ENCODE results near the gene CPEB3. TPM values are rescaled to one million over a fixed set of nuclear protein-coding genes. Genes with fewer than 3 reads are reported as not detected.

The CPEB3 gene
- total and polyA plus RNA-seq, 2 donors (not counting 3 experiments of a cell fraction or from before 2014, with no cell fraction given) = 0.80 to 2.2 TPM

DNA sequence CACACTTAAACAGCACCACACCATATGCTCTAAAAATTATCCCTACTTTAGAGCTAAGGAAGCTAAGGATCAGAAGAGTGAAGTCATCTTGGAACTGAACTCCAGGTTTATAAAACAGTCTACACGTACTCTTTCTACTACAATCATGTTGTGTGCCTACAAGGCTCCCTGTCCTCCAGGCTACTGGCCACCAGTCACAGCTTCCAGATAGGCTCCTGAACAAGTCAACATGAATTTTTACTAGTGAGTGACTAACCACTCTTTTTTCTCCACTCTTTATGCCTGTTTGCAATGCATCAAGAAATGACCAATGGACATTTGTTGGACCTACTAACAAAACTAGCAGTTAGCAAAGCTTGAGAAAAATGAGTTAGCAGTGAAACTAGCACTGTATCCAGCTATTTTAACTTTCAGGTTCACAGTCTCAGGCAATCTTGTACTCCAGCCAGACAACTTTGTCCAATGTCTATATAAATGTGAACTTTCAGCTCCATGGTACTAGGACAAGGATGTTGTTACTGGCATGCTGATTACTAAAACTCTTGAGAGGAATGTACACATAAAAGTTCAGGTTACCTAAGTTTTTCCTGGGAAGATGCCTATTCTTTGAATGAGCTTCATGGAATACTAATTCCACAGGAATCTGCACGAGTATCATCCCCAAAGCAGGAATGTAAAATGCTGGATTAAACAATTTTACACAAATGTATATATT, 187.3 kb downstream of the CPEB3 start:
- no peaks in the 10 kb centered on the region for H3K4me1 ChIP-seq (ENCODE audit: control insufficient read depth, extremely low read depth, insufficient read depth, low read length)
- no peak overlapping the region for H3K4me2 ChIP-seq (ENCODE audit: insufficient read depth, low read length)
- dilution Hi-C loops (cut with MboI; ENCODE audit: extremely low pct_ligation_motif_present, low sequenced_read_pairs) (no loop called here), intact Hi-C loops (cut with micrococcal nuclease) (no loop called here)
- no peak for TF ChIP-seq FOS (IDR thresholded peaks at IDR 0.05; ENCODE audit: borderline replicate concordance, insufficient read depth, low read length)
- no peak for TF ChIP-seq JUN (IDR thresholded peaks at IDR 0.05; ENCODE audit: borderline replicate concordance, insufficient read depth, insufficient read length, low read depth)
- TF ChIP-seq POLR2A (IDR thresholded peaks at IDR 0.05; ENCODE audit: low read depth, low read length) = no peak
- no peak overlapping the region for H3K4me3 ChIP-seq (replicated peaks in 1 of 3; ENCODE audit: insufficient read depth in 1 of 3, low read depth in 1 of 3, low read length in 3 of 3)
- ChIA-PET CTCF (interaction anchor here (1.3 kb wide), 2 partner anchors 16 to 331 kb away, joined by 3 read pairs; no protein-coding TSS in a partner anchor), POLR2A (no interaction called here)
- no peaks in the 10 kb centered on the region for H3K9me1 ChIP-seq (replicated peaks; ENCODE audit: control insufficient read depth, extremely low read depth, insufficient read depth, low read length)
- no peak overlapping the region for H3K27ac ChIP-seq (ENCODE audit: insufficient read depth, low read depth, low read length)
- H3K9me3 ChIP-seq (replicated peaks; ENCODE audit: control insufficient read depth, insufficient read depth, low read length) = no peaks in the 10 kb centered on the region
- BruUV-seq (replicated peaks) = no TSS peak
- H3K9ac ChIP-seq (replicated peaks; ENCODE audit: extremely low read depth, insufficient read depth, low read length) = no peak overlapping the region
- DNase-seq (ENCODE audit: low read depth, low spot score) = no peak
- no peak overlapping the region for H2AFZ ChIP-seq (ENCODE audit: low read depth, low read length)
- H3K36me3 ChIP-seq (ENCODE audit: control insufficient read depth in 2 of 2, extremely low read depth in 1 of 2, insufficient read depth in 2 of 2, low read length in 2 of 2) = no peaks in the 10 kb centered on the region
- FAIRE-seq = no peak
- H4K20me1 ChIP-seq (replicated peaks; ENCODE audit: control insufficient read depth, extremely low read depth, insufficient read depth, low read length) = no peaks in the 10 kb centered on the region
- H3K79me2 ChIP-seq (ENCODE audit: control insufficient read depth, insufficient read depth, low read length) = no peaks in the 10 kb centered on the region
- H3K27me3 ChIP-seq (ENCODE audit: control insufficient read depth in 2 of 2, insufficient read depth in 2 of 2, low read length in 2 of 2) = no peaks in the 10 kb centered on the region

DNA sequence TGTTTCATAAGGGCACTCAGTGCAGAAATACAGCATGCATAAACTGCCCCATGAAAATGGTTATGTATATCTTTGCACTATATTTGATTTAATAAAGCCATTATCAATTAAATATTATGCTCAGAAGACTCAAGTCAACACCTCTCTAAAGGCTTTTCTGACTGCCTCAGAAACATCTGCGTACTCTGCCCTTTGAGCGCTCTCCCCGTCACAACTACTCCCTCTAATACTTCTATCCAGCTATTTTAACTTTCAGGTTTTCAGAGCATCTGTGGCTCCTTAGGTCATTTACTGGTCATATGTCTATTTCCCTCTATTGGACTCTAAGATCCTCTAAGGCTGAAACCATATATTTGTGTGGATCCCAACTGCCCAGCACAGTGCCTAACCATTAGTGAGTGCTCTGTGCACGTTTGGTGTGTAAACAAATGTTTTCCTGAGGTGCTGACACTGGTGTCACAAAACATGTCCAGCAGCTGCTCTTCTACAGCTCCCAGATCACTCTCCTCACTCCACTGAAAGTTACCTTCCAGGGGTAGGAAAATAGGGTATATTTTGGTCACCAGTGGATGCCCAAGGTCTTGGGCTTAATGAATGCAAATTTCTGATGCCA, 188.2 kb downstream of the CPEB3 start:
- H3K9ac ChIP-seq (replicated peaks; ENCODE audit: extremely low read depth, insufficient read depth, low read length) = no peak overlapping the region
- ChIA-PET CTCF (interaction anchor here (0.8 to 1.3 kb wide), 3 partner anchors 15 to 332 kb away, joined by 3 read pairs; no protein-coding TSS in a partner anchor), POLR2A (no interaction called here)
- dilution Hi-C loops (cut with MboI; ENCODE audit: extremely low pct_ligation_motif_present, low sequenced_read_pairs) = no loop called here
- H3K36me3 ChIP-seq (ENCODE audit: control insufficient read depth in 2 of 2, extremely low read depth in 1 of 2, insufficient read depth in 2 of 2, low read length in 2 of 2) = no peaks in the 10 kb centered on the region
- no peaks in the 10 kb centered on the region for H3K27me3 ChIP-seq (ENCODE audit: control insufficient read depth in 2 of 2, insufficient read depth in 2 of 2, low read length in 2 of 2)
- no peak overlapping the region for H2AFZ ChIP-seq (ENCODE audit: low read depth, low read length)
- FAIRE-seq (no peak), DNase-seq (ENCODE audit: low read depth, low spot score) (no peak)
- no peaks in the 10 kb centered on the region for H3K79me2 ChIP-seq (ENCODE audit: control insufficient read depth, insufficient read depth, low read length)
- H4K20me1 ChIP-seq (replicated peaks; ENCODE audit: control insufficient read depth, extremely low read depth, insufficient read depth, low read length) = no peaks in the 10 kb centered on the region
- intact Hi-C loops (cut with micrococcal nuclease) = no loop called here
- no peak overlapping the region for H3K4me3 ChIP-seq (replicated peaks in 1 of 3; ENCODE audit: insufficient read depth in 1 of 3, low read depth in 1 of 3, low read length in 3 of 3)
- no peaks in the 10 kb centered on the region for H3K9me3 ChIP-seq (replicated peaks; ENCODE audit: control insufficient read depth, insufficient read depth, low read length)
- no peaks in the 10 kb centered on the region for H3K4me1 ChIP-seq (ENCODE audit: control insufficient read depth, extremely low read depth, insufficient read depth, low read length)
- no TSS peak for BruUV-seq (replicated peaks)
- no peaks in the 10 kb centered on the region for H3K9me1 ChIP-seq (replicated peaks; ENCODE audit: control insufficient read depth, extremely low read depth, insufficient read depth, low read length)
- H3K27ac ChIP-seq (ENCODE audit: insufficient read depth, low read depth, low read length) = no peak overlapping the region
- TF ChIP-seq POLR2A (IDR thresholded peaks at IDR 0.05; ENCODE audit: low read depth, low read length) = no peak
- TF ChIP-seq, protein P1, sequence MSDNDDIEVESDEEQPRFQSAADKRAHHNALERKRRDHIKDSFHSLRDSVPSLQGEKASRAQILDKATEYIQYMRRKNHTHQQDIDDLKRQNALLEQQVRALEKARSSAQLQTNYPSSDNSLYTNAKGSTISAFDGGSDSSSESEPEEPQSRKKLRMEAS (IDR thresholded peaks at IDR 0.05; ENCODE audit: insufficient read depth, insufficient read length) = no peak
- TF ChIP-seq FOS (IDR thresholded peaks at IDR 0.05; ENCODE audit: borderline replicate concordance, insufficient read depth, low read length) = no peak
- TF ChIP-seq JUN (IDR thresholded peaks at IDR 0.05; ENCODE audit: borderline replicate concordance, insufficient read depth, insufficient read length, low read depth) = no peak
- TF ChIP-seq EZH2 (IDR thresholded peaks at IDR 0.05; ENCODE audit: borderline replicate concordance, low read depth, low read length, severe bottlenecking) = no peak
- TF ChIP-seq MYC (IDR thresholded peaks at IDR 0.05; ENCODE audit: low read depth, low read length) = no peak
- no peak for TF ChIP-seq GATA2 (IDR thresholded peaks at IDR 0.05; ENCODE audit: insufficient read depth, insufficient read length, low read depth, low read length)
- TF ChIP-seq POLR2AphosphoS5 (IDR thresholded peaks at IDR 0.05; ENCODE audit: insufficient read depth, low read depth, low read length) = no peak
- TF ChIP-seq, protein P2, sequence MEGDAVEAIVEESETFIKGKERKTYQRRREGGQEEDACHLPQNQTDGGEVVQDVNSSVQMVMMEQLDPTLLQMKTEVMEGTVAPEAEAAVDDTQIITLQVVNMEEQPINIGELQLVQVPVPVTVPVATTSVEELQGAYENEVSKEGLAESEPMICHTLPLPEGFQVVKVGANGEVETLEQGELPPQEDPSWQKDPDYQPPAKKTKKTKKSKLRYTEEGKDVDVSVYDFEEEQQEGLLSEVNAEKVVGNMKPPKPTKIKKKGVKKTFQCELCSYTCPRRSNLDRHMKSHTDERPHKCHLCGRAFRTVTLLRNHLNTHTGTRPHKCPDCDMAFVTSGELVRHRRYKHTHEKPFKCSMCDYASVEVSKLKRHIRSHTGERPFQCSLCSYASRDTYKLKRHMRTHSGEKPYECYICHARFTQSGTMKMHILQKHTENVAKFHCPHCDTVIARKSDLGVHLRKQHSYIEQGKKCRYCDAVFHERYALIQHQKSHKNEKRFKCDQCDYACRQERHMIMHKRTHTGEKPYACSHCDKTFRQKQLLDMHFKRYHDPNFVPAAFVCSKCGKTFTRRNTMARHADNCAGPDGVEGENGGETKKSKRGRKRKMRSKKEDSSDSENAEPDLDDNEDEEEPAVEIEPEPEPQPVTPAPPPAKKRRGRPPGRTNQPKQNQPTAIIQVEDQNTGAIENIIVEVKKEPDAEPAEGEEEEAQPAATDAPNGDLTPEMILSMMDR (IDR thresholded peaks at IDR 0.05; ENCODE audit: extremely low read depth in 1 of 2, insufficient read depth in 1 of 2, low read depth in 1 of 2, low read length in 2 of 2) = no peak
- no peak overlapping the region for H3K4me2 ChIP-seq (ENCODE audit: insufficient read depth, low read length)

All from endothelial cell of umbilical vein (primary cell).